B cell (primary cell): ENCODE measurements around the gene ANKLE1. TPM values are rescaled to one million over a fixed set of nuclear protein-coding genes. Genes with fewer than 3 reads are reported as not detected.

Experiments used
- ATAC-seq: fragments of 200-7000 bp; cut with Tn5 transposase; one replicate; pipeline ENCODE4 v1.10.0; 2021; ENCODE audit warnings: low read depth, mild to moderate bottlenecking, moderate number of reproducible peaks, moderate library complexity
- CTCF ChIA-PET: fragments of 350-600 bp; sonication (Branson Sonifier 250); formaldehyde crosslinking; loops from one replicate; lab custom pipeline; 2021; ENCODE audit warnings: antibody characterized with exemption, inconsistent platforms; lab: Charles Lee
- POLR2A ChIA-PET: fragments of 350-600 bp; sonication (Branson Sonifier 250); formaldehyde crosslinking; loops from one replicate; lab custom pipeline; 2021; ENCODE audit warnings: antibody characterized with exemption; lab: Charles Lee
- DNase-seq: peaks from one replicate; pipeline ENCODE4 v3.0.0; 2013
- H2AFZ ChIP-seq: 2 replicates; pipeline ENCODE4 v1.6.1; 2012; ENCODE audit warnings: mild to moderate bottlenecking, low read depth, low read length; ENCODE audit not compliant: insufficient read depth, poor library complexity, severe bottlenecking
- H3K27ac ChIP-seq, 2 donors: 1 replicate in 1 of 2; 2 replicates in 1 of 2; pipeline ENCODE4 v1.5.1; 2012 to 2013; ENCODE audit warnings: low read length in 2 of 2, mild to moderate bottlenecking in 2 of 2, moderate library complexity in 1 of 2
- H3K27me3 ChIP-seq, 4 experiments: fragments of 200-600 bp in 1 of 4; sonication (generic) in 1 of 4; replicated peaks in 1 of 4; 1 replicate in 2 of 4; 2 replicates in 2 of 4; pipeline versions ENCODE4 v1.6.1 to v1.7.0; 2013 to 2016; ENCODE audit warnings: low read length in 3 of 4, mild to moderate bottlenecking in 2 of 4, mixed read lengths in 1 of 4, moderate library complexity in 1 of 4; ENCODE audit not compliant: insufficient read depth in 4 of 4, control insufficient read depth in 3 of 4; ENCODE audit errors: control extremely low read depth in 1 of 4
- H3K36me3 ChIP-seq, 2 experiments: replicated peaks in 1 of 2; 1 replicate in 1 of 2; 2 replicates in 1 of 2; pipeline versions ENCODE4 v1.6.1 to v1.7.1; 2013; ENCODE audit warnings: low read length in 1 of 2; ENCODE audit not compliant: insufficient read depth in 2 of 2, control insufficient read depth in 1 of 2; ENCODE audit errors: control extremely low read depth in 1 of 2, extremely low read depth in 1 of 2
- H3K4me1 ChIP-seq, 2 donors: fragments of 200-600 bp in 1 of 2; sonication (generic) in 1 of 2; 1 replicate in 1 of 2; 2 replicates in 1 of 2; pipeline versions ENCODE4 v1.5.1 to v1.6.1; 2013 to 2017; ENCODE audit warnings: low read length in 2 of 2; ENCODE audit not compliant: control insufficient read depth in 2 of 2, insufficient read depth in 2 of 2
- H3K4me2 ChIP-seq: replicated peaks from 2 replicates; pipeline ENCODE3; 2012; ENCODE audit warnings: mild to moderate bottlenecking, low read depth, low read length; ENCODE audit not compliant: poor library complexity, severe bottlenecking
- H3K4me3 ChIP-seq, 5 experiments: fragments of 200-600 bp in 1 of 5; sonication (generic) in 1 of 5; 1 replicate in 3 of 5; 2 replicates in 2 of 5; pipeline versions ENCODE4 v1.5.1 to v1.7.0; 2011 to 2016; ENCODE audit warnings: low read length in 4 of 5, mild to moderate bottlenecking in 4 of 5, low read depth in 2 of 5, control low read depth in 1 of 5, moderate library complexity in 1 of 5; ENCODE audit not compliant: insufficient read depth in 1 of 5; ENCODE audit errors: control extremely low read depth in 1 of 5, extremely low read depth in 1 of 5
- H3K79me2 ChIP-seq: fragments of 200-600 bp; sonication (generic); one replicate; pipeline ENCODE4 v1.6.0; 2016; ENCODE audit warnings: low read length; ENCODE audit not compliant: control insufficient read depth, insufficient read depth
- H3K9ac ChIP-seq: fragments of 200-600 bp; sonication (generic); 2 replicates; pipeline ENCODE4 v1.6.1; 2017; ENCODE audit warnings: mild to moderate bottlenecking, low read length, moderate library complexity
- H3K9me3 ChIP-seq, 3 donors: one replicate each; pipeline versions ENCODE4 v1.6.1 to v1.7.1; 2013; ENCODE audit warnings: low read length in 2 of 3; ENCODE audit not compliant: control insufficient read depth in 2 of 3, insufficient read depth in 1 of 3; ENCODE audit errors: control extremely low read depth in 1 of 3
- H4K20me1 ChIP-seq: 2 replicates; pipeline ENCODE4 v1.6.0; 2012; ENCODE audit warnings: mild to moderate bottlenecking, low read length; ENCODE audit not compliant: insufficient read depth, control insufficient read depth, poor library complexity, severe bottlenecking
- H3K27ac Mint-ChIP-seq: one replicate; pipeline ENCODE4 v1.8.0; 2021; ENCODE audit warnings: mixed read lengths
- H3K27me3 Mint-ChIP-seq: one replicate; pipeline ENCODE4 v1.8.0; 2021; ENCODE audit warnings: mixed read lengths
- H3K4me1 Mint-ChIP-seq: one replicate; pipeline ENCODE4 v1.8.0; 2021; ENCODE audit warnings: mixed read lengths
- H3K4me3 Mint-ChIP-seq: one replicate; pipeline ENCODE4 v1.8.0; 2021; ENCODE audit warnings: mixed read lengths
- H3K9me3 Mint-ChIP-seq: one replicate; pipeline ENCODE4 v1.8.0; 2022; ENCODE audit warnings: mixed read lengths; ENCODE audit not compliant: insufficient read depth
- EZH2 ChIP-seq: IDR thresholded peaks from 2 replicates; pipeline ENCODE4 v1.6.1; 2012; ENCODE audit warnings: borderline replicate concordance, low read depth, mild to moderate bottlenecking, moderate library complexity, low read length; ENCODE audit not compliant: insufficient read depth, poor library complexity, severe bottlenecking
- WGBS: methylation state at CpG from one replicate; pipeline ENCODE4 v1.1.5; 2013; ENCODE audit warnings: missing lambda C conversion rate; ENCODE audit not compliant: insufficient coverage; 5-methylcytosine and 5-hydroxymethylcytosine counted together
- intact Hi-C: fragments of 100-400 bp; cut with micrococcal nuclease; formaldehyde crosslinking; loops from one replicate; pipeline ENCODE4 v1.10.0; 2022
- polyA plus RNA-seq: library from polyadenylated mRNA; depleted of rRNA; stranded (reverse); fragments of >200 nt; gene quantifications from 2 replicates; pipeline ENCODE4 v1.2.3, GENCODE V29; 2012
- total RNA-seq, 2 donors: library from RNA; stranded (reverse); fragments of 120-200 nt in 1 of 2; gene quantifications; 1 replicate in 1 of 2; 2 replicates in 1 of 2; pipeline versions ENCODE4 v1.2.3 to v1.2.4, GENCODE V29; 2013 to 2022
- TF ChIP-seq, protein P1 (sequence below): fragments of 200-600 bp; IDR thresholded peaks from one replicate; pipeline ENCODE4 v1.8.0; 2022; ENCODE audit warnings: antibody characterized with exemption, mild to moderate bottlenecking

ANKLE1 gene
- total and polyA plus RNA-seq, 2 donors (not counting 1 experiment from before 2014, with no cell fraction given), result 6.2 to 7.6 TPM

DNA sequence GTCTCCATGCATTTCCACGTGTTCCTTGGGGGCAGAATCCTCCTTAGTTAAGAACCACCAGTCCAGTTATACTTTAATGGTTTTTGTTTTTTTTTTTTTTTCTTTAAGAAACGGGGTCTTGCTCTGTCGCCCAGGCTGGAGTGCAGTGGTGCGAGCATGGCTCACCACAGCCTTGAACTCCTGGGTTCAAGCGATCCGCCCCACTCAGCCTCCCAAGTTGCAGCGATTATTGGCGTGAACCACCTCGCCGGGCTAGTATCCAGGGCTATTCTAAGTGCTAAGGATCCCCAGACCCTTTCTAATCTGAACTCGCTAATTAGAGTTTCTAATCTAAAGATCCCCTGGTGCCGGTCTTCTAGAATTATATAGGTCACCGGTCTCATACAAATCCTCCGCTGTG, 11.9 kb downstream of the ANKLE1 start:
- Histone ChIP-seq H3K9ac (no peak overlapping the region), H3K27me3 (no peaks in the 10 kb centered on the region), H3K36me3 (no peaks in the 10 kb centered on the region), H2AFZ (no peak overlapping the region), H3K4me1 (peaks cover 0 to 10% of the 10 kb centered on the region in 2 donors), H3K4me3 (no peak overlapping the region), H3K79me2 (no peaks in the 10 kb centered on the region), H3K27ac (no peak overlapping the region), H3K4me2 (no peak overlapping the region), H4K20me1 (no peaks in the 10 kb centered on the region), H3K9me3 (peaks cover 0 to 13% (median 0%) of the 10 kb centered on the region in 3 donors)
- no peak overlapping the region for H3K27ac Mint-ChIP-seq
- ATAC-seq, result no peak
- H3K9me3 Mint-ChIP-seq, result no peaks in the 10 kb centered on the region
- H3K27me3 Mint-ChIP-seq, result no peaks in the 10 kb centered on the region
- H3K4me1 Mint-ChIP-seq, result peaks cover 12% of the 10 kb centered on the region
- CTCF ChIA-PET, result interaction anchor here (0.9 to 3.7 kb wide), 6 partner anchors 10 to 93 kb away, joined by 3 to 25 read pairs (median 7); partner anchors contain the start of genes ABHD8, DDA1 and MRPL34
- H3K4me3 Mint-ChIP-seq, result no peak overlapping the region
- 90% methylated on average over 10 of the region's 14 CpGs for WGBS
- intact Hi-C loops, result loop anchor here (1.0 kb wide), 1 partner anchor 93 kb away; no protein-coding TSS in a partner anchor
- TF ChIP-seq, protein P1, sequence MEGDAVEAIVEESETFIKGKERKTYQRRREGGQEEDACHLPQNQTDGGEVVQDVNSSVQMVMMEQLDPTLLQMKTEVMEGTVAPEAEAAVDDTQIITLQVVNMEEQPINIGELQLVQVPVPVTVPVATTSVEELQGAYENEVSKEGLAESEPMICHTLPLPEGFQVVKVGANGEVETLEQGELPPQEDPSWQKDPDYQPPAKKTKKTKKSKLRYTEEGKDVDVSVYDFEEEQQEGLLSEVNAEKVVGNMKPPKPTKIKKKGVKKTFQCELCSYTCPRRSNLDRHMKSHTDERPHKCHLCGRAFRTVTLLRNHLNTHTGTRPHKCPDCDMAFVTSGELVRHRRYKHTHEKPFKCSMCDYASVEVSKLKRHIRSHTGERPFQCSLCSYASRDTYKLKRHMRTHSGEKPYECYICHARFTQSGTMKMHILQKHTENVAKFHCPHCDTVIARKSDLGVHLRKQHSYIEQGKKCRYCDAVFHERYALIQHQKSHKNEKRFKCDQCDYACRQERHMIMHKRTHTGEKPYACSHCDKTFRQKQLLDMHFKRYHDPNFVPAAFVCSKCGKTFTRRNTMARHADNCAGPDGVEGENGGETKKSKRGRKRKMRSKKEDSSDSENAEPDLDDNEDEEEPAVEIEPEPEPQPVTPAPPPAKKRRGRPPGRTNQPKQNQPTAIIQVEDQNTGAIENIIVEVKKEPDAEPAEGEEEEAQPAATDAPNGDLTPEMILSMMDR, result no peak
- TF ChIP-seq EZH2, result no peak
- POLR2A ChIA-PET, result interaction anchor here (1.5 kb wide), 1 partner anchor 10 kb away, joined by 7 read pairs; no protein-coding TSS in a partner anchor
- no peak for DNase-seq

DNA sequence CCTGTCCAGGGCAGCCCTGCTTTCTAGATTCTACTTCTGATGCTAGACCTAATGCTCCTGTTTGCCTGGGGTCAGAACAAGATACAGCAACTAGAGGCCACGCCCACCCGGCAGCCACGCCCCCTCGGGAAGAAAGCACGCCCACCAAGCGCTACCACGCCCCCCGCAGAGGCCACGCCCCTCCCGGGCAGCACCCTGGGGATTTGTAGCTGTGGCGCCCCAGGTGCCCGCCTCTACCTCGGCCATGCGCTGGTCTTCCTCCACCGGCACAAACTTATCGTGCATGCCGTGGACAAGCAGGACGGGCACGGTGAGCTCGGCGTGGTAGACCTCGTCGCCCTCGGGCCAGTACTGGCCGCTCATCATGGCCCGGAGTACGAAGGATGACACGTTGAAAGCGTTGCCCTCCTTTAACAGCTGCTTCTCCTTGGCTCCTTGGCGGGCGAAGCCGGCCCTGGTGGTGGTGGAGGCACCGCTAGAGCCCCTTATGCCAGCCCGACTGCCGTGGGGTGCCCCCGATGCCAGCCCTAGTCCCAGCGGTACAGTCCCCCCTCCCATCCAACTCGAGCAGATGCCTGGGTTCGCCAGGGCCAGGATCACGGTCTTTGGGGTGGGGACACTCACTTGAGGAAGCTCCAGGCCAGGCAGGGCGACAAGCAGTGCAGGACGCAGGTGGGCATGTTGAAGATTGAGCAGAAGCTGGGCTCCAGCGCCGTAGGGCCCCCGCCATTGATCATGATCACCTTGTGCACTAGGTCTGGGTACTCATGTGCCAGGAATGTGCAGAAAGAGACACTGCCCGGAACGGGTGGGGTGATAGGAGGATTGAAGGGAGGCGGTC, 12.6 kb downstream of the ANKLE1 start:
- intact Hi-C loops, result no loop called here
- H3K9me3 ChIP-seq, result peaks cover 0 to 13% (median 0%) of the 10 kb centered on the region in 3 donors
- no peak overlapping the region for H3K9ac ChIP-seq
- no peaks in the 10 kb centered on the region for H3K36me3 ChIP-seq
- no peaks in the 10 kb centered on the region for H3K79me2 ChIP-seq
- Mint-ChIP-seq H3K27me3 (no peaks in the 10 kb centered on the region), H3K9me3 (no peaks in the 10 kb centered on the region), H3K4me3 (no peak overlapping the region), H3K27ac (no peak overlapping the region), H3K4me1 (peaks cover 12% of the 10 kb centered on the region)
- H3K27ac ChIP-seq, result no peak overlapping the region
- no peaks in the 10 kb centered on the region for H4K20me1 ChIP-seq
- no peak overlapping the region for H2AFZ ChIP-seq
- ChIA-PET CTCF (interaction anchor here (0.6 to 3.7 kb wide), 4 partner anchors 10 to 92 kb away, joined by 3 to 25 read pairs (median 5); no protein-coding TSS in a partner anchor), POLR2A (no interaction called here)
- DNase-seq (peak; percentile 66), ATAC-seq (no peak)
- H3K27me3 ChIP-seq, result no peaks in the 10 kb centered on the region
- no peak overlapping the region for H3K4me3 ChIP-seq
- 87% methylated on average over 40 of the region's 48 CpGs for WGBS
- TF ChIP-seq EZH2, result no peak
- TF ChIP-seq, protein P1, result no peak
- H3K4me1 ChIP-seq, result peaks cover 0 to 10% of the 10 kb centered on the region in 2 donors
- no peak overlapping the region for H3K4me2 ChIP-seq
